ENCODE results near the gene HLA-DQA1.

DNA sequence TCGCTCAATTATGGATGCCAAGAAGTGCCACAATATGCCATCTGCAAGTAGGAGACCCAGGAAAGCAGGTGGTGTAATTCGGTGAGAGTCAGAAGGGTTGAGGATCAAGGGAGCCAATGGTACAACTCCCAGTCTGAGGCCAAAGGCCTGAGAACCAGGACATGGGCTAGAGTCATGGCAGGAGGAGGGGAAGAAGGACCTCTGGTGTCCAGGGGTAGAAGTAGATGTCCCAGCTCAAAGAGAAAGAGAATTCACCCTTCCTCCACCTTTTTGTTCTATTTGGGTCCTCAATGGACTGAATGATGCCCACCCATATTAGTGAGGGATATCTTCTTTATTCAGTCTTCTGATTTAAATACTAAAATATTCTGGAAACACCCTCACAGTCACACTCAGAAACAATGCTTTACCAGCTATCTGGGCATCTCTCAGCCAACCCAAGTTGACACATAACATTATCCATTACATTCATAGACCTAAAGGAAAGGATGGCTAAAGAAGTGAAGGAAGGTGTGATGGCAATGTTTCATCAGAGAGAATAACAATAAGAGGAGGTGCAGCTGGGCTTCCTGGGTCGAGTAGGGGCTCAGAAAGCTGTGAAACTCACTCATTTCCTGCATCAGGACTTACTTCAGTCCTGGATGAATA, 21.2 kb upstream of the HLA-DQA1 start:
- TF ChIP-seq TAF1 (IDR thresholded peaks at IDR 0.05; ENCODE audit: borderline replicate concordance, insufficient read depth, low read length) = no peak
- no peak for TF ChIP-seq POLR2AphosphoS5 (IDR thresholded peaks at IDR 0.05; ENCODE audit: low read depth, low read length)
- TF ChIP-seq, protein P1, sequence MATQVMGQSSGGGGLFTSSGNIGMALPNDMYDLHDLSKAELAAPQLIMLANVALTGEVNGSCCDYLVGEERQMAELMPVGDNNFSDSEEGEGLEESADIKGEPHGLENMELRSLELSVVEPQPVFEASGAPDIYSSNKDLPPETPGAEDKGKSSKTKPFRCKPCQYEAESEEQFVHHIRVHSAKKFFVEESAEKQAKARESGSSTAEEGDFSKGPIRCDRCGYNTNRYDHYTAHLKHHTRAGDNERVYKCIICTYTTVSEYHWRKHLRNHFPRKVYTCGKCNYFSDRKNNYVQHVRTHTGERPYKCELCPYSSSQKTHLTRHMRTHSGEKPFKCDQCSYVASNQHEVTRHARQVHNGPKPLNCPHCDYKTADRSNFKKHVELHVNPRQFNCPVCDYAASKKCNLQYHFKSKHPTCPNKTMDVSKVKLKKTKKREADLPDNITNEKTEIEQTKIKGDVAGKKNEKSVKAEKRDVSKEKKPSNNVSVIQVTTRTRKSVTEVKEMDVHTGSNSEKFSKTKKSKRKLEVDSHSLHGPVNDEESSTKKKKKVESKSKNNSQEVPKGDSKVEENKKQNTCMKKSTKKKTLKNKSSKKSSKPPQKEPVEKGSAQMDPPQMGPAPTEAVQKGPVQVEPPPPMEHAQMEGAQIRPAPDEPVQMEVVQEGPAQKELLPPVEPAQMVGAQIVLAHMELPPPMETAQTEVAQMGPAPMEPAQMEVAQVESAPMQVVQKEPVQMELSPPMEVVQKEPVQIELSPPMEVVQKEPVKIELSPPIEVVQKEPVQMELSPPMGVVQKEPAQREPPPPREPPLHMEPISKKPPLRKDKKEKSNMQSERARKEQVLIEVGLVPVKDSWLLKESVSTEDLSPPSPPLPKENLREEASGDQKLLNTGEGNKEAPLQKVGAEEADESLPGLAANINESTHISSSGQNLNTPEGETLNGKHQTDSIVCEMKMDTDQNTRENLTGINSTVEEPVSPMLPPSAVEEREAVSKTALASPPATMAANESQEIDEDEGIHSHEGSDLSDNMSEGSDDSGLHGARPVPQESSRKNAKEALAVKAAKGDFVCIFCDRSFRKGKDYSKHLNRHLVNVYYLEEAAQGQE (IDR thresholded peaks at IDR 0.05; ENCODE audit: insufficient read depth in 1 of 2, low read depth in 2 of 2, low read length in 2 of 2) = no peak
- TF ChIP-seq SIN3A (IDR thresholded peaks at IDR 0.05; ENCODE audit: borderline replicate concordance, insufficient read depth, low read length) = no peak
- no peak for TF ChIP-seq FOXP2 (optimal IDR thresholded peaks at IDR 0.05; ENCODE audit: borderline replicate concordance, extremely low read depth, extremely low read length, insufficient read depth)

Data from PFSK-1 (cell line).